Liver (tissue), 9 donors: ENCODE measurements around the gene SDR9C7. TPM values are rescaled to one million over a fixed set of nuclear protein-coding genes. Genes with fewer than 3 reads are reported as not detected.
"Not testable (repeated sequence)": the region's sequence is repeated elsewhere in the genome, so short reads cannot be mapped to it uniquely, and the experiment has no call there.

Experiments
- DNase-seq: peaks from one replicate; pipeline ENCODE4 v3.0.0-alpha.2; 2017; ENCODE audit warnings: low spot score
- H3K27ac ChIP-seq, 2 donors: one replicate each; pipeline ENCODE4 v1.7.0; 2013; ENCODE audit warnings: inconsistent platforms in 2 of 2, low read length in 2 of 2, control low read depth in 1 of 2, low read depth in 1 of 2, mild to moderate bottlenecking in 1 of 2
- H3K27me3 ChIP-seq, 4 donors: one replicate each; pipeline versions ENCODE4 v1.6.1 to v1.7.0; 2013; ENCODE audit warnings: low read length in 3 of 4, inconsistent platforms in 1 of 4, mild to moderate bottlenecking in 1 of 4, moderate library complexity in 1 of 4; ENCODE audit not compliant: control insufficient read depth in 4 of 4, insufficient read depth in 4 of 4
- H3K36me3 ChIP-seq, 4 donors: one replicate each; pipeline versions ENCODE4 v1.6.1 to v1.7.0; 2013; ENCODE audit warnings: low read length in 3 of 4, mild to moderate bottlenecking in 3 of 4, low read depth in 1 of 4, moderate library complexity in 1 of 4; ENCODE audit not compliant: control insufficient read depth in 4 of 4, insufficient read depth in 3 of 4
- H3K4me1 ChIP-seq, 4 donors: one replicate each; pipeline versions ENCODE4 v1.6.1 to v1.7.0; 2013; ENCODE audit warnings: low read length in 3 of 4, mild to moderate bottlenecking in 3 of 4, moderate library complexity in 1 of 4; ENCODE audit not compliant: control insufficient read depth in 4 of 4, insufficient read depth in 4 of 4
- H3K4me3 ChIP-seq, 3 donors: one replicate each; pipeline versions ENCODE4 v1.6.1 to v1.7.0; 2013; ENCODE audit warnings: low read length in 3 of 3, control low read depth in 1 of 3, low read depth in 1 of 3, mild to moderate bottlenecking in 1 of 3
- H3K9ac ChIP-seq, 2 donors: one replicate each; pipeline ENCODE4 v1.7.0; 2013; ENCODE audit warnings: low read length in 2 of 2, mild to moderate bottlenecking in 2 of 2, moderate library complexity in 2 of 2, control low read depth in 1 of 2, low read depth in 1 of 2
- H3K9me3 ChIP-seq, 4 donors: one replicate each; pipeline versions ENCODE4 v1.6.1 to v1.7.0; 2013; ENCODE audit warnings: low read length in 3 of 4; ENCODE audit not compliant: control insufficient read depth in 4 of 4
- ATF3 ChIP-seq: IDR thresholded peaks from 2 replicates; pipeline ENCODE4 v1.6.1; 2016; ENCODE audit warnings: antibody characterized with exemption
- EGR1 ChIP-seq, 2 donors: IDR thresholded peaks; 2 replicates each; pipeline ENCODE4 v1.6.1; 2016 to 2018; ENCODE audit warnings: antibody characterized with exemption in 2 of 2, low read depth in 2 of 2
- FOXA1 ChIP-seq: IDR thresholded peaks from 2 replicates; pipeline ENCODE4 v1.6.1; 2016; ENCODE audit warnings: antibody characterized with exemption
- FOXA2 ChIP-seq: IDR thresholded peaks from 2 replicates; pipeline ENCODE4 v1.6.1; 2016; ENCODE audit warnings: antibody characterized with exemption
- GABPA ChIP-seq, 2 donors: IDR thresholded peaks in 1 of 2; conservative IDR thresholded peaks in 1 of 2; 2 replicates each; pipeline ENCODE4 v1.6.1; 2016; ENCODE audit warnings: antibody characterized with exemption in 2 of 2, mild to moderate bottlenecking in 1 of 2, moderate library complexity in 1 of 2
- HNF4A ChIP-seq, 2 donors: conservative IDR thresholded peaks; 2 replicates each; pipeline ENCODE4 v1.6.1; 2016; ENCODE audit warnings: antibody characterized with exemption in 2 of 2, mild to moderate bottlenecking in 2 of 2
- HNF4G ChIP-seq: IDR thresholded peaks from 2 replicates; pipeline ENCODE4 v1.6.1; 2016; ENCODE audit warnings: antibody characterized with exemption
- JUND ChIP-seq, 2 donors: IDR thresholded peaks; 2 replicates each; pipeline ENCODE4 v1.6.1; 2016; ENCODE audit warnings: antibody characterized with exemption in 2 of 2
- MAX ChIP-seq: IDR thresholded peaks from 2 replicates; pipeline ENCODE4 v1.6.1; 2016; ENCODE audit warnings: antibody characterized with exemption
- RAD21 ChIP-seq, 2 donors: IDR thresholded peaks; 2 replicates each; pipeline ENCODE4 v1.6.1; 2016; ENCODE audit warnings: antibody characterized with exemption in 2 of 2, mild to moderate bottlenecking in 2 of 2
- RXRA ChIP-seq, 2 donors: IDR thresholded peaks; 2 replicates each; pipeline ENCODE4 v1.6.1; 2017 to 2018; ENCODE audit warnings: antibody characterized with exemption in 2 of 2, mild to moderate bottlenecking in 1 of 2
- SP1 ChIP-seq: IDR thresholded peaks from 2 replicates; pipeline ENCODE4 v1.6.1; 2018; ENCODE audit warnings: antibody characterized with exemption, mild to moderate bottlenecking
- TAF1 ChIP-seq: conservative IDR thresholded peaks from 2 replicates; pipeline ENCODE4 v1.6.1; 2016; ENCODE audit warnings: antibody characterized with exemption, mild to moderate bottlenecking
- YY1 ChIP-seq: IDR thresholded peaks from 2 replicates; pipeline ENCODE4 v1.6.1; 2016; ENCODE audit warnings: antibody characterized with exemption, mild to moderate bottlenecking
- WGBS: extraction: QIAGEN DNeasy Blood & Tissue Kit; methylation state at CpG from one replicate; pipeline ENCODE4 v1.1.7; 2013; 5-methylcytosine and 5-hydroxymethylcytosine counted together
- polyA plus RNA-seq, 2 donors: library from polyadenylated mRNA; stranded (reverse) in 1 of 2; unstranded in 1 of 2; fragments of 200-250 nt in 1 of 2; fragments of >200 nt in 1 of 2; fragmentation: Nextera tagmentation in 1 of 2; extraction: Ambion mirVana in 1 of 2; gene quantifications; one replicate each; pipeline versions ENCODE4 v1.2.1 to v1.2.3, GENCODE V29; 2013 to 2015
- total RNA-seq, 2 donors: library from RNA; depleted of rRNA; stranded (reverse); fragments of >200 nt; gene quantifications; one replicate each; pipeline ENCODE4 v1.2.3, GENCODE V29; 2014
- TF ChIP-seq, protein P1 (sequence below): IDR thresholded peaks from 2 replicates; pipeline ENCODE4 v1.6.1; 2016; ENCODE audit warnings: antibody characterized with exemption
- TF ChIP-seq, protein P2 (sequence below): IDR thresholded peaks from 2 replicates; pipeline ENCODE4 v1.6.1; 2016; ENCODE audit warnings: antibody characterized with exemption, mild to moderate bottlenecking
- donor health status: healthy.
- donor health status: healthy.
- donor health status: healthy.
- donor health status: healthy.
- donor health status: healthy.

SDR9C7 gene
- total and polyA plus RNA-seq, 4 donors = not detected

DNA sequence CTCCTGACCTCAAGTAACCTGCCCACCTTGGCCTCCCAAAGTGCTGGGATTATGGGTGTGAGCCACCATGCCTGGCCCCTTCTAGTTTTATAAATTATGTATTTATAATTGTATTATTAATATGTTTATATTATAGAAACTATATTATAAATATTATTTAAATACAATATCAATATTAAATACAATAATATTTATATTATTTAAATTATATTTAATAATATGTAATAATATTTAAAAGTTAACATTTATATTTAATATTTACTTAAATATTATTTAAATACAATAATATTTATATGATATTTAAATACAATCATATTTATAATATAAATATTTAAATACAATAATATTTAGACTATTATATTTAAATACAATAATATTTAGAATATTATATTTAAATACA is 20.0 kb downstream of the SDR9C7 start:
- H3K27me3 ChIP-seq = no peaks in the 10 kb centered on the region
- DNase-seq = no peak
- H3K9me3 ChIP-seq = peaks cover 0 to 4% (median 1%) of the 10 kb centered on the region in 4 donors
- no peak overlapping the region for H3K9ac ChIP-seq
- H3K27ac ChIP-seq = no peak overlapping the region
- TF ChIP-seq GABPA (IDR thresholded peaks at IDR 0.05 in 1 of 2, conservative IDR thresholded peaks at IDR 0.05 in 1 of 2) = no peak
- TF ChIP-seq JUND (IDR thresholded peaks at IDR 0.05) = no peak
- TF ChIP-seq, protein P1, sequence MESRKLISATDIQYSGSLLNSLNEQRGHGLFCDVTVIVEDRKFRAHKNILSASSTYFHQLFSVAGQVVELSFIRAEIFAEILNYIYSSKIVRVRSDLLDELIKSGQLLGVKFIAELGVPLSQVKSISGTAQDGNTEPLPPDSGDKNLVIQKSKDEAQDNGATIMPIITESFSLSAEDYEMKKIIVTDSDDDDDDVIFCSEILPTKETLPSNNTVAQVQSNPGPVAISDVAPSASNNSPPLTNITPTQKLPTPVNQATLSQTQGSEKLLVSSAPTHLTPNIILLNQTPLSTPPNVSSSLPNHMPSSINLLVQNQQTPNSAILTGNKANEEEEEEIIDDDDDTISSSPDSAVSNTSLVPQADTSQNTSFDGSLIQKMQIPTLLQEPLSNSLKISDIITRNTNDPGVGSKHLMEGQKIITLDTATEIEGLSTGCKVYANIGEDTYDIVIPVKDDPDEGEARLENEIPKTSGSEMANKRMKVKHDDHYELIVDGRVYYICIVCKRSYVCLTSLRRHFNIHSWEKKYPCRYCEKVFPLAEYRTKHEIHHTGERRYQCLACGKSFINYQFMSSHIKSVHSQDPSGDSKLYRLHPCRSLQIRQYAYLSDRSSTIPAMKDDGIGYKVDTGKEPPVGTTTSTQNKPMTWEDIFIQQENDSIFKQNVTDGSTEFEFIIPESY = no peak
- TF ChIP-seq HNF4G = no peak
- no peak for TF ChIP-seq FOXA2
- no peak for TF ChIP-seq EGR1 (IDR thresholded peaks at IDR 0.05; ENCODE audit: low read depth in 2 of 2)
- TF ChIP-seq ATF3 = no peak
- no peak for TF ChIP-seq RAD21 (IDR thresholded peaks at IDR 0.05)
- no peak for TF ChIP-seq RXRA (IDR thresholded peaks at IDR 0.05)
- TF ChIP-seq TAF1 = no peak
- no peak for TF ChIP-seq SP1
- TF ChIP-seq, protein P2, sequence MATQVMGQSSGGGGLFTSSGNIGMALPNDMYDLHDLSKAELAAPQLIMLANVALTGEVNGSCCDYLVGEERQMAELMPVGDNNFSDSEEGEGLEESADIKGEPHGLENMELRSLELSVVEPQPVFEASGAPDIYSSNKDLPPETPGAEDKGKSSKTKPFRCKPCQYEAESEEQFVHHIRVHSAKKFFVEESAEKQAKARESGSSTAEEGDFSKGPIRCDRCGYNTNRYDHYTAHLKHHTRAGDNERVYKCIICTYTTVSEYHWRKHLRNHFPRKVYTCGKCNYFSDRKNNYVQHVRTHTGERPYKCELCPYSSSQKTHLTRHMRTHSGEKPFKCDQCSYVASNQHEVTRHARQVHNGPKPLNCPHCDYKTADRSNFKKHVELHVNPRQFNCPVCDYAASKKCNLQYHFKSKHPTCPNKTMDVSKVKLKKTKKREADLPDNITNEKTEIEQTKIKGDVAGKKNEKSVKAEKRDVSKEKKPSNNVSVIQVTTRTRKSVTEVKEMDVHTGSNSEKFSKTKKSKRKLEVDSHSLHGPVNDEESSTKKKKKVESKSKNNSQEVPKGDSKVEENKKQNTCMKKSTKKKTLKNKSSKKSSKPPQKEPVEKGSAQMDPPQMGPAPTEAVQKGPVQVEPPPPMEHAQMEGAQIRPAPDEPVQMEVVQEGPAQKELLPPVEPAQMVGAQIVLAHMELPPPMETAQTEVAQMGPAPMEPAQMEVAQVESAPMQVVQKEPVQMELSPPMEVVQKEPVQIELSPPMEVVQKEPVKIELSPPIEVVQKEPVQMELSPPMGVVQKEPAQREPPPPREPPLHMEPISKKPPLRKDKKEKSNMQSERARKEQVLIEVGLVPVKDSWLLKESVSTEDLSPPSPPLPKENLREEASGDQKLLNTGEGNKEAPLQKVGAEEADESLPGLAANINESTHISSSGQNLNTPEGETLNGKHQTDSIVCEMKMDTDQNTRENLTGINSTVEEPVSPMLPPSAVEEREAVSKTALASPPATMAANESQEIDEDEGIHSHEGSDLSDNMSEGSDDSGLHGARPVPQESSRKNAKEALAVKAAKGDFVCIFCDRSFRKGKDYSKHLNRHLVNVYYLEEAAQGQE = no peak
- no peak for TF ChIP-seq HNF4A (conservative IDR thresholded peaks at IDR 0.05)
- no peak overlapping the region for H3K4me3 ChIP-seq
- peaks cover 3 to 23% (median 9%) of the 10 kb centered on the region in 4 donors for H3K4me1 ChIP-seq
- no peaks in the 10 kb centered on the region for H3K36me3 ChIP-seq

DNA sequence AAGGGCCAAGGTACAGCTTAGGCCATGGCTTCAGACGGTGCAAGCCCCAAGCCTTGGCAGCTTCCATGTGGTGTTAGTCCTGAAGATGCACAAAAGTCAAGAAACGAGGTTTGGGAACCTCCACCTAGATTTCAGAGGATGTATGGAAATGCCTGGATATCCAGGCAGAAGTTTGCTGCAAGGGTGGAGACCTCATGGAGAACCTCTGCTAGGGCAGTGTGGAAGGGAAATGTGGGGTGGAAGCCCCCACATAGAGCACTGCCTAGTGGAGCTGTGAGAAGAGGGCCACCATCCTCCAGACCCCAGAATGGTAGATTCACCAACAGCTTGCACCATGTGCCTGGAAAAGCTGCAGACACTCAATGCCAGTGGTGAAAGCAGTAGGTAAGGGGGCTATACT is 24.8 kb downstream of the SDR9C7 start:
- peak overlapping the region in 2 of 3 donors; percentile 20 to 41 for H3K4me3 ChIP-seq
- not testable (repeated sequence) for H3K9ac ChIP-seq, H3K27ac ChIP-seq, H3K36me3 ChIP-seq, DNase-seq, H3K27me3 ChIP-seq, H3K9me3 ChIP-seq, H3K4me1 ChIP-seq
- WGBS = 87% methylated on average over 2 of the region's 2 CpGs

DNA sequence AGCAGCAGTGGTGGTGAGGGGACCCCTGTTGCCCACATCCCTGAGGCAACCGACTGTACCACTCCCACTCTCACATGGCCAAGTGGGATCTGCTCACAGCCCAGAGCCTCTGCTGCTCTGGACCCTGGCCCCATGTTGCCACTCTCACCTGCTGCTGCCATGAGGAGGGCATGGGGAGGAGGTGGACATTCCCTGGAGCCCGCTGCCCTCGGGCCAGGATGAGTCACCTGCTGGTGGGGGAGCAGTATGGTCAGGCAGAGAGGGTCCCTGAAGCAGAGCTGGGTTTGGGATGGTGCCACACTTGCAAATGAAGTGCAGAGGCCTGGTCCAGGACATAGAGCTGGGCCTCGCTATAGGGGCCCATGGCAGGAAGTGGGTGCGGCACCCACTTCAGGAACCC is 26.1 kb downstream of the SDR9C7 start:
- H3K9me3 ChIP-seq = peaks cover 0 to 6% (median 3%) of the 10 kb centered on the region in 4 donors
- no peak overlapping the region for H3K27ac ChIP-seq
- no peak overlapping the region for H3K4me3 ChIP-seq
- WGBS = 95% methylated on average over 5 of the region's 5 CpGs
- H3K27me3 ChIP-seq = no peaks in the 10 kb centered on the region
- H3K36me3 ChIP-seq = no peaks in the 10 kb centered on the region
- DNase-seq = no peak
- H3K4me1 ChIP-seq = no peaks in the 10 kb centered on the region
- H3K9ac ChIP-seq = no peak overlapping the region
- TF ChIP-seq FOXA1 (no peak), JUND (IDR thresholded peaks at IDR 0.05) (no peak), EGR1 (IDR thresholded peaks at IDR 0.05; ENCODE audit: low read depth in 2 of 2) (no peak), GABPA (IDR thresholded peaks at IDR 0.05 in 1 of 2, conservative IDR thresholded peaks at IDR 0.05 in 1 of 2) (no peak), ATF3 (no peak), YY1 (no peak), SP1 (no peak), HNF4A (conservative IDR thresholded peaks at IDR 0.05) (no peak), MAX (no peak)
- TF ChIP-seq, protein P2 = no peak
